Uterus (tissue), 4 donors: ENCODE measurements around the gene SYT14. TPM values are rescaled to one million over a fixed set of nuclear protein-coding genes. Genes with fewer than 3 reads are reported as not detected.

Experiments
- DNase-seq, 2 donors: peaks; one replicate each; pipeline ENCODE4 v3.0.0-alpha.2; 2019 to 2020
- H3K27ac ChIP-seq, 2 donors: fragments of 200-600 bp; sonication (generic); 1 replicate in 1 of 2; 2 replicates in 1 of 2; pipeline ENCODE4 v1.5.1; 2016 to 2018
- H3K27me3 ChIP-seq, 2 donors: fragments of 200-600 bp; sonication (generic); one replicate each; pipeline ENCODE4 v1.5.1; 2018 to 2019; ENCODE audit warnings: control low read depth in 1 of 2
- H3K36me3 ChIP-seq, 2 donors: fragments of 200-600 bp; sonication (generic); one replicate each; pipeline ENCODE4 v1.5.1; 2019; ENCODE audit warnings: control low read depth in 1 of 2
- H3K4me1 ChIP-seq, 2 donors: fragments of 200-600 bp; sonication (generic); one replicate each; pipeline ENCODE4 v1.5.1; 2018 to 2019; ENCODE audit warnings: control low read depth in 1 of 2
- H3K4me3 ChIP-seq, 2 donors: fragments of 200-600 bp; sonication (generic); 1 replicate in 1 of 2; 2 replicates in 1 of 2; pipeline ENCODE4 v1.5.1; 2018 to 2019; ENCODE audit warnings: mild to moderate bottlenecking in 1 of 2
- H3K9me3 ChIP-seq, 2 donors: fragments of 200-600 bp; sonication (generic); one replicate each; pipeline ENCODE4 v1.5.1; 2019; ENCODE audit warnings: control low read depth in 1 of 2
- POLR2A ChIP-seq, 2 donors: fragments of 450-650 bp; IDR thresholded peaks; one replicate each; pipeline ENCODE4 v1.6.1; 2016; ENCODE audit warnings: antibody characterized with exemption in 2 of 2, mild to moderate bottlenecking in 1 of 2, moderate library complexity in 1 of 2
- intact Hi-C: fragments of 100-400 bp; cut with DNase I; formaldehyde crosslinking; loops from one replicate; pipeline ENCODE4 v1.15.1; 2023; ENCODE audit warnings: low total_unique reads
- total RNA-seq, 4 donors: library from RNA; depleted of rRNA in 3 of 4; stranded (reverse); fragments of >200 nt in 3 of 4; gene quantifications; one replicate each; pipeline versions ENCODE4 v1.1.0 to v1.2.4, GENCODE V29; 2014 to 2023
- TF ChIP-seq, protein P1 (sequence below), 4 experiments: fragments of 200-600 bp in 2 of 4; fragments of 450-650 bp in 2 of 4; sonication (generic) in 2 of 4; IDR thresholded peaks; one replicate each; pipeline ENCODE4 v1.5.1; 2016 to 2019; ENCODE audit warnings: antibody characterized with exemption in 4 of 4, mild to moderate bottlenecking in 2 of 4, moderate library complexity in 1 of 4
- donor health status: DM: yes; HTN: yes; CAD: no.

Gene SYT14
- total RNA-seq, 4 donors from 2014 or later: under 0.01 to 1.0 TPM; not detected in 2

- no peak overlapping the region for H3K4me3 ChIP-seq
- H3K36me3 ChIP-seq: no peaks in the 10 kb centered on the region
- intact Hi-C loops: no loop called here
- no peaks in the 10 kb centered on the region for H3K4me1 ChIP-seq
- no peak overlapping the region for H3K27ac ChIP-seq
- no peak for DNase-seq
- H3K27me3 ChIP-seq: no peaks in the 10 kb centered on the region
- TF ChIP-seq, protein P1, sequence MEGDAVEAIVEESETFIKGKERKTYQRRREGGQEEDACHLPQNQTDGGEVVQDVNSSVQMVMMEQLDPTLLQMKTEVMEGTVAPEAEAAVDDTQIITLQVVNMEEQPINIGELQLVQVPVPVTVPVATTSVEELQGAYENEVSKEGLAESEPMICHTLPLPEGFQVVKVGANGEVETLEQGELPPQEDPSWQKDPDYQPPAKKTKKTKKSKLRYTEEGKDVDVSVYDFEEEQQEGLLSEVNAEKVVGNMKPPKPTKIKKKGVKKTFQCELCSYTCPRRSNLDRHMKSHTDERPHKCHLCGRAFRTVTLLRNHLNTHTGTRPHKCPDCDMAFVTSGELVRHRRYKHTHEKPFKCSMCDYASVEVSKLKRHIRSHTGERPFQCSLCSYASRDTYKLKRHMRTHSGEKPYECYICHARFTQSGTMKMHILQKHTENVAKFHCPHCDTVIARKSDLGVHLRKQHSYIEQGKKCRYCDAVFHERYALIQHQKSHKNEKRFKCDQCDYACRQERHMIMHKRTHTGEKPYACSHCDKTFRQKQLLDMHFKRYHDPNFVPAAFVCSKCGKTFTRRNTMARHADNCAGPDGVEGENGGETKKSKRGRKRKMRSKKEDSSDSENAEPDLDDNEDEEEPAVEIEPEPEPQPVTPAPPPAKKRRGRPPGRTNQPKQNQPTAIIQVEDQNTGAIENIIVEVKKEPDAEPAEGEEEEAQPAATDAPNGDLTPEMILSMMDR (IDR thresholded peaks at IDR 0.05): no peak
- no peak for TF ChIP-seq POLR2A (IDR thresholded peaks at IDR 0.05)
- H3K9me3 ChIP-seq: no peaks in the 10 kb centered on the region
Measured at GRCh38 chr1:210076620-210077019, 138.6 kb downstream of the SYT14 start.

DNA sequence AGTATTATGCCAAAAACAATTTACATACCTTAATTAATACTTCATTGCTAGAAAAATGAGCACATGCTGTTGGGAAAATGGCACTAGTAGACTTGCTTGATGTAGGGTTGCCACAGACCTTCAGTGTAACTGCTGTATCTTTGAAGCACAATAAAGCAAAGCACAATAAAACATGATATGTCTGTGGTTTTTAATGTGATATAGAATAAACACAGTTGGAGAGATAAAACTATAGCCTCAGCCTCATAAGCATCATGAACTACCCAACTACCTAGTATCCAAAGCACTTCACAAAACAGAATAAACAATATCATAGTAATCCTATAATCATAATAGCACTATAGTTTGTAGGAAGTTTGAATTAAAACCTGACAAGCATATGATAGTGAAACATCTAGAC, 143.5 kb downstream of the SYT14 start:
- H3K4me3 ChIP-seq: no peak overlapping the region
- no peaks in the 10 kb centered on the region for H3K27me3 ChIP-seq
- H3K27ac ChIP-seq: no peak overlapping the region
- intact Hi-C loops: no loop called here
- DNase-seq: no peak
- TF ChIP-seq POLR2A (IDR thresholded peaks at IDR 0.05): no peak
- TF ChIP-seq, protein P1 (IDR thresholded peaks at IDR 0.05): no peak
- H3K36me3 ChIP-seq: no peaks in the 10 kb centered on the region
- H3K4me1 ChIP-seq: no peaks in the 10 kb centered on the region
- H3K9me3 ChIP-seq: no peaks in the 10 kb centered on the region

DNA sequence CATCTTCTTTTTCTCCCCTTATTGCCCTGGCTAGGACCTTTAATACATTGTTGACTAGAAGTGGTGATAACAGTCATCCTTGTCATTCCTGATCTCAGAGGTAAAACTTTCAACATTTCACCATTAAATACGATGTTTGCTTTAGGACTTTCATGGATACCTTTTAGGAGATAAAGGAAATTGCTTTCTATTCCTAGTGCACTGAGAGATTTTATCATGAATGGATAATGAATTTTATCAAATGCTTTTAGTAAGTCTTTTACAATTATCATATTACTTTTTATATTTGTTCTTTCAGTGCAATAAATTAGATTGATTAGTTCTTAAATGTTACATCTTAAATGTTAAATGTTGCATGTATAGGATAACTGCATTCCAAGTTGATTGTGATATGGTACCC, 147.3 kb downstream of the SYT14 start:
- TF ChIP-seq, protein P1 (IDR thresholded peaks at IDR 0.05): no peak
- TF ChIP-seq POLR2A (IDR thresholded peaks at IDR 0.05): no peak
- intact Hi-C loops: no loop called here

DNA sequence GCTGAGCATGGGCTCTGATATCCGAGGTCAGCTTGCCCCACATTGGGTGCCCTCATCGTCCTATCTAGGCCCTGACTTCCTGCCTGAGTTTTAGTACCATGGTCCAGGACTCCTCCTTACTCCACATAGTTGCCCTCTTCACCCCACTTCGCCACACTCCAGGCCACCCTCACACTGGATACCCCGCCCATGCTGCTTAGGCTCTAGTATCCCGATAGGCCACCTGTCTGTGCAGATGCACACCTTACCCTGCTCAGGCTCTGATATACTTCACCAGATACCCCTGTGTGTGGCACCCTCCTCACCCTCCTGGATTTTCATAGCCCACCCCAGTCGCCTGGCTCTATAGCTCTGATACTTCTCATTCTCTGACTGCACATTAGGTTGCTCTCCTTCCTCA, 149.0 kb downstream of the SYT14 start:
- Histone ChIP-seq H3K4me3 (no peak overlapping the region), H3K36me3 (no peaks in the 10 kb centered on the region), H3K27ac (no peak overlapping the region), H3K9me3 (no peaks in the 10 kb centered on the region), H3K4me1 (no peaks in the 10 kb centered on the region), H3K27me3 (no peaks in the 10 kb centered on the region)
- TF ChIP-seq, protein P1 (IDR thresholded peaks at IDR 0.05): no peak
- no peak for TF ChIP-seq POLR2A (IDR thresholded peaks at IDR 0.05)
- DNase-seq: no peak
- intact Hi-C loops: no loop called here

More for the DNA sequence above, 147.3 kb downstream of the SYT14 start:
- H3K36me3 ChIP-seq: no peaks in the 10 kb centered on the region
- H3K4me1 ChIP-seq: no peaks in the 10 kb centered on the region
- H3K27me3 ChIP-seq: no peaks in the 10 kb centered on the region
- no peaks in the 10 kb centered on the region for H3K9me3 ChIP-seq
- H3K4me3 ChIP-seq: no peak overlapping the region
- H3K27ac ChIP-seq: no peak overlapping the region
- no peak for DNase-seq

DNA sequence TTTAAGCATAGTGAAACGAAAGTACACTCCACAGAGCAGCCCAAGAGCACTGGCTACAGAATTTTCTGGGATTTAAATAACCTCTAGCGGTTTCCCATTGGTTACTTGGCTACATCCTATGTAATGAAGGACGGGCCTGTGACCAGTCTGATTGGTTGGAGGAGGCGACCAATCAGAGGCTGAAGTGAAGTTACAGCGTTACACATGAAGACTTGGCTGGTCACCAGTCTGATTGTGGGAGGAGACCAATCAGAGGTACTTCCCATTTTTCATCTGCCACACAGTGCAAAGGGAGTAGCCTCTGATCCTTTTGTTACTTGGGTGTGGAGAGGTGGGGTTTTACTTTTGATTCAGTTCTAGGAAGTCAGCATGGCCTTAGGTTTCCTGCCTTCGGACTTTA, 151.8 kb downstream of the SYT14 start:
- intact Hi-C loops: no loop called here
- H3K9me3 ChIP-seq: no peaks in the 10 kb centered on the region
- TF ChIP-seq, protein P1 (IDR thresholded peaks at IDR 0.05): no peak
- no peak for TF ChIP-seq POLR2A (IDR thresholded peaks at IDR 0.05)
- no peak overlapping the region for H3K4me3 ChIP-seq
- no peaks in the 10 kb centered on the region for H3K36me3 ChIP-seq
- no peaks in the 10 kb centered on the region for H3K4me1 ChIP-seq
- H3K27ac ChIP-seq: no peak overlapping the region
- no peaks in the 10 kb centered on the region for H3K27me3 ChIP-seq
- DNase-seq: no peak
